OCI-LY3 (cell line): ENCODE data around the gene TIMM13.

ENCODE experiments used
- EZH2phosphoT487 ChIP-seq: fragments of 200-600 bp; shearing (Covaris generic); IDR thresholded peaks from 2 replicates; pipeline ENCODE4 v1.6.1; 2018; ENCODE audit warnings: antibody characterized with exemption, mixed run types, low read depth
- TF ChIP-seq, protein P1 (sequence below): fragments of 200-600, 300-600 bp; sonication (generic); IDR thresholded peaks from 2 replicates; pipeline ENCODE4 v1.5.1; 2014; ENCODE audit warnings: antibody characterized with exemption, low read length, low read depth

DNA sequence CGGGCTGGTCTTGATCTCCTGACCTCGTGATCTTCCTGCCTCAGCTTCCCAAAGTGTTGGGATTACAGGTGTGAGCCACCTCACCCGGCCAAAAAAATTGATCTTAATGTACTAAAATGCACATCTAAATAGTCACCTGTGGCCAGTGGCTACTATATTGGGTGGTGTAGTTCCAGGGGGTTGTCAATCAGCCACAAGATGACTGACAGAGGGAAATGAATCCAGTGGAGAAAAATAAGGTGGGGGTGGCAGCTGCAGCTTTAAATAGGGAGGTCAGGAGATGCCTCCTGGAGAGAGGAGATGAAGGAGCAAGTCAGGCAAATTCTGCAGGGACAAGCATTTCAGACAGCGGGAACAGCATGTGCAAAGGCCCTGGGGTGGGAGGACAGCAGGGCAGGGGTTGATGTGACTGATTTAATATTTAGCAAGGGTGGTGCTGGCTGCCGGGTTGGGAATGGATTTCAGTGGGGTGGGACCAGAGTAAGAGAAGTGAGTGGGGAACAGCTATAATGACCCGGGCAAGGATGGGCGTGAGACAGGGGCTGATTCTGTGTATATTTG lies 18.0 kb downstream of the TIMM13 start:
- TF ChIP-seq, protein P1, sequence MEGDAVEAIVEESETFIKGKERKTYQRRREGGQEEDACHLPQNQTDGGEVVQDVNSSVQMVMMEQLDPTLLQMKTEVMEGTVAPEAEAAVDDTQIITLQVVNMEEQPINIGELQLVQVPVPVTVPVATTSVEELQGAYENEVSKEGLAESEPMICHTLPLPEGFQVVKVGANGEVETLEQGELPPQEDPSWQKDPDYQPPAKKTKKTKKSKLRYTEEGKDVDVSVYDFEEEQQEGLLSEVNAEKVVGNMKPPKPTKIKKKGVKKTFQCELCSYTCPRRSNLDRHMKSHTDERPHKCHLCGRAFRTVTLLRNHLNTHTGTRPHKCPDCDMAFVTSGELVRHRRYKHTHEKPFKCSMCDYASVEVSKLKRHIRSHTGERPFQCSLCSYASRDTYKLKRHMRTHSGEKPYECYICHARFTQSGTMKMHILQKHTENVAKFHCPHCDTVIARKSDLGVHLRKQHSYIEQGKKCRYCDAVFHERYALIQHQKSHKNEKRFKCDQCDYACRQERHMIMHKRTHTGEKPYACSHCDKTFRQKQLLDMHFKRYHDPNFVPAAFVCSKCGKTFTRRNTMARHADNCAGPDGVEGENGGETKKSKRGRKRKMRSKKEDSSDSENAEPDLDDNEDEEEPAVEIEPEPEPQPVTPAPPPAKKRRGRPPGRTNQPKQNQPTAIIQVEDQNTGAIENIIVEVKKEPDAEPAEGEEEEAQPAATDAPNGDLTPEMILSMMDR, result no peak
- no peak for TF ChIP-seq EZH2phosphoT487
